ENCODE data around the gene MFRP.

MFRP gene

DNA sequence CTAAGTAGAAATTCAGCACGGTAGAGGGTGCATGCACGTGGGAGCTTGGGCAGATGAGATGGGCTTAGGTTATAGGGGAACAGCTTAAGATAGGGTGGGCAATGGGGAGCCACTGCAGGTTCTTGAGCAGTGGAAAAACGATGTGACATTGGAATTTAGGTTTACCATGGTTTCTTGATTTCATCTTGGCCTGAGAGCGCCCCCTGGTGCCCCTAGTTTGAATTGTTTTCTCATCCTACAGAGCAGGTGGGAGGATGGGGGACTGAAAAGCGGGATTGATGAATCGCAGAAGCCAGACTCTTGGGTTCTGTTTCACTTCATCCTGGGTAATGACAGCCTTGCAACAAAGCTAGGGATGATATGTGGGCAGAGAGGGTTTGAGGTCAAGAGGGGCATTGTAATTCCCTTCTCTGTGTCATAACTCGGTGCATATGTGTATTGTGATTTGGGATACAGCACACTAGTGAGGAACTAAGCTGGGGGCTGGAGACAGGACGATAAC is 22.9 kb downstream of the MFRP start:
- H3K4me1 Mint-ChIP-seq (ENCODE audit: low read depth): peaks cover 25% of the 10 kb centered on the region
- H3K27me3 Mint-ChIP-seq: peaks cover 14% of the 10 kb centered on the region
- H3K36me3 Mint-ChIP-seq (ENCODE audit: low read depth): no peaks in the 10 kb centered on the region
- no peaks in the 10 kb centered on the region for H3K9me3 Mint-ChIP-seq
- no peak overlapping the region for H3K4me3 Mint-ChIP-seq
- no peak overlapping the region for H3K27ac Mint-ChIP-seq
- peak; percentile 85 for DNase-seq

DNA sequence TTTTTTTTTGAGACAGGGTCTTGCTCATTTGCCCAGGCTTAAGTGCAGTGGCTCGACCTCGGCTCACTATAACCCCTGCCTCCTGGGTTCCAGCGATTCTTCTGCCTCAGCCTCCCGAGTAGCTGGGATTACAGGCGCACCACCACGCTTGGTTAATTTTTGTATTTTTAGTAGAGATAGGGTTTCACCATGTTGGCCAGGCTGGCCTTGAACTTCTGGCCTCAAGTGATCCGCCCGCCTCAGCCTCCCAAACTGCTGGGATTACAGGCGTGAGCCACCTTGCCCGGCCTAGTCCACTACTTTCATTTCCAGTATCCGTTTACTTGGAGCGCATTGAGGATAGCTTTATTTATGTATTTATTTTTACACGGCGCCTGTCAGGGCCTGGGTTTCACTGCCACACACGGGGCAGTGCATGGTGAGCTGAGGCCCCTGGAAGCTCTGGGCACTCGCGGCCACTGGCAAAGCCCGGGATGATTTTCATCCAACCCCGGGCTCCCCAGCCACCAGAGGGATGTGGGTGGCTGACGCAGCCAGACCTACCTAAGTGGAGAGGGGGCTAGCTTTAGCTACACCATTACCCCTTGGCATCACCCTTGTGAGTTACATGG is 23.5 kb downstream of the MFRP start:
- H3K36me3 Mint-ChIP-seq (ENCODE audit: low read depth): no peaks in the 10 kb centered on the region
- no peak overlapping the region for H3K27ac Mint-ChIP-seq
- peaks cover 18% of the 10 kb centered on the region for H3K27me3 Mint-ChIP-seq
- no peaks in the 10 kb centered on the region for H3K9me3 Mint-ChIP-seq
- peaks cover 26% of the 10 kb centered on the region for H3K4me1 Mint-ChIP-seq (ENCODE audit: low read depth)
- no peak for DNase-seq
- no peak overlapping the region for H3K4me3 Mint-ChIP-seq

DNA sequence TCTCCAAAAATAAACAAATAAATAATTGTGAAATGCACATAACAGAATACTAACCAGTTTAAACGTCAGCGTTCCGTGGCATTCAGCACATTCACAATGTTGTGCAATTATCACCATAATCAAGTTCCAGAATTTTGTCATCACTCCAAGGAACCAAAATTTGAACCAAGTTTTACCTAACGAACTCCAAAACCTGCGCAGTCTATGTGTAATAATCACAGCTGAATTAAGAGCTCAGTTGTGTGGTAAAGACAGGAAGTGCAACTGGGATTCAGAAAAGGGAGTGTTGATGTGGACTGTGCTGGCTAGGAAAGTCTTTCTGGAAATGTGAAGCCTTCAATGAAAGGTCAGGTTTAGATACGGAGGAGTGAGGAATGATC is 24.2 kb downstream of the MFRP start:
- no peak for DNase-seq
- peaks cover 25% of the 10 kb centered on the region for H3K27me3 Mint-ChIP-seq
- peaks cover 26% of the 10 kb centered on the region for H3K4me1 Mint-ChIP-seq (ENCODE audit: low read depth)
- H3K9me3 Mint-ChIP-seq: no peaks in the 10 kb centered on the region
- no peak overlapping the region for H3K4me3 Mint-ChIP-seq
- no peaks in the 10 kb centered on the region for H3K36me3 Mint-ChIP-seq (ENCODE audit: low read depth)
- H3K27ac Mint-ChIP-seq: no peak overlapping the region

DNA sequence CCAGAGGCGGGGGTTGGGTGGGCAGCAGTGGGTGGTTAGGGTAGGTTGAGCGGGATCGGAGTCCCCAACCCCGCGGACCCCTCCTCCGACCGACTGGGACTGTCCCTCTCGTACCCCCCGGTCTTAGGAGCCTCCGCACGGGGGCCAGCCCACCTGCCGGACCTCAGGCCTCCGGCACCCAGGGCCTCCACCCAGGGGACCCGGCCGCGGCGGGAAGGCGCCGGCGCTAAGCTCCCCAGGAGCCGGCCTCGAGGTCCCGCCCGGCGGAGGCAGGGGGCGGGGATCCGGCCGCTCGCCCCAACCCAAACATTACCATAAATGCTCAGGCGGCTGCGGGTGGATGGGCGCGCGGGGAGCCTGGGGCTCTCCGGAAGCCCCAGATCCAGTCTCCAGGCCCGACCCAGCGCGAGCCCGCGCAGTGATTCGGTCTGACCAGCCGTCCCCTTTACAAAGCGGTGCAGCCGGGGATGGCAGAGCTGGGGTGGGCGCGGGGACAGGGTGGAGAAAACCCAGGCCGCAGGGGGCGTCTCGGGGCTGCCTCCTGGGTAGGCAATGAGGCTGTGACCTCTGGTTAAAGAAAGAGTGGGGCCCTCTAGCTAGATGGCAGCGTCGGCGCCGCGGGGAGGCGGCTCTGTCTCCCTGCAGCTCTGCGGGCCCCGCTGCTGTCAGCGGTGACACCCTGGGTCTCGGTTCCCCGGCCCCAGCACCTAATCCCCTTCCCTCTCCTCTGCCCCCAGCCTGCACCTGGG is 25.6 kb downstream of the MFRP start:
- H3K27ac Mint-ChIP-seq: peak overlapping the region; percentile 85
- peaks cover 29% of the 10 kb centered on the region for H3K27me3 Mint-ChIP-seq
- peaks cover 29% of the 10 kb centered on the region for H3K4me1 Mint-ChIP-seq (ENCODE audit: low read depth)
- H3K4me3 Mint-ChIP-seq: peak overlapping the region; percentile 77
- no peaks in the 10 kb centered on the region for H3K9me3 Mint-ChIP-seq
- DNase-seq: peak; percentile 77
- no peaks in the 10 kb centered on the region for H3K36me3 Mint-ChIP-seq (ENCODE audit: low read depth)

DNA sequence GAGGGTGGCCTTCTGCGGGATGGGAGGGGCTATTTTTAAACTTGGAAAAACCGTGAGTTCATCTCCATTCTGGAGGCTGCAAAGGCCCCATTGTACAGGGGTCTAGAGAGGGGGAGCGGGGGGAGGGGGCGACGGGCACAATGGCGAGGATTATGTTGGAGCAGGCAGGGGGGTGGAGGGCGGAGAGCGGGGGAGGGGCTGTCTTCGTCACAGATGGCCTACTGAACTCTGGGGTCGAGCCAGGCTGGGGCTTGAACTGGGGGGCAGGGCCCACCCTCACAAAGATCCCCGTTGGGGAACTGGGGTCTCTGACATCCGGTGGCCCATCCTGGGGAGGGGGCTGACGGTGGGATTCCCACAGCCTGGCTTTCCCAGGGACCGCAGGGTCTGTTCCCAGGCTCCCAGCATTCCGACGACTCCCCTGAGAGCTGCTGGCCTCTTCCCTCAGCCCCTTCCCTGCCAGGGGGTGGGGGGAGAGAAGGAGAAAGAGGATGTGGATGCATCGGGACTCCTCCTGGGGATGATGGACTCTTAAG is 26.2 kb downstream of the MFRP start:
- H3K36me3 Mint-ChIP-seq (ENCODE audit: low read depth): no peaks in the 10 kb centered on the region
- no peaks in the 10 kb centered on the region for H3K9me3 Mint-ChIP-seq
- H3K4me1 Mint-ChIP-seq (ENCODE audit: low read depth): peaks cover 35% of the 10 kb centered on the region
- H3K27me3 Mint-ChIP-seq: peaks cover 34% of the 10 kb centered on the region
- DNase-seq: no peak
- H3K4me3 Mint-ChIP-seq: peak overlapping the region; percentile 18
- no peak overlapping the region for H3K27ac Mint-ChIP-seq

DNA sequence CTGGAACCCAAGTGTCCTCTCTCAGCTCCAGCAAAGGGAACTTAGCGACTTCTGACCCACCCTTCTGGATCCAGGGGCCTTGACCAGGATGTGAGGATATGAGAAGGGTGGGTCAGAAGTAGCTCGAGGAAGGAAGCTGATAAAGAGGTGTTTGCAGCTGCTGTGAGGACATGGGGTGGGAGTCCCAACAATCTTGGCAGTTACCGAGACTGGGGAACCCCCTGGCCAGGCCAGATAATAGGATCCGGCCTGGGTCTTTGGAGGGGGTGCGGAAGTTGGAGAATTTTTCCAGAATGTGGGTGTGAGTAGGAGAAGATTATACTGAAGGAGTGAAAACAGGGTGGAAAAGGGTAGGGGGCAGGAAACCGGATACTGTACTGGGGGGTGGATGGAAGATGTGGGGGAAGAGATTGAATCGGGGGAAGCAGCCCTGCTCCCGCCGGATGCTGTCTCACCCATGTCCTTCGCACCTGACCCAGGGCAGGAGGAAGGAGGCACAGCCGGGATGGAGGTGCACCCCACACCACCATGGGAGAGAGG is 26.7 kb downstream of the MFRP start:
- Mint-ChIP-seq H3K27ac (no peak overlapping the region), H3K4me1 (ENCODE audit: low read depth) (peaks cover 40% of the 10 kb centered on the region), H3K36me3 (ENCODE audit: low read depth) (no peaks in the 10 kb centered on the region), H3K9me3 (no peaks in the 10 kb centered on the region), H3K4me3 (peak overlapping the region; percentile 18), H3K27me3 (peaks cover 36% of the 10 kb centered on the region)
- DNase-seq: no peak

DNA sequence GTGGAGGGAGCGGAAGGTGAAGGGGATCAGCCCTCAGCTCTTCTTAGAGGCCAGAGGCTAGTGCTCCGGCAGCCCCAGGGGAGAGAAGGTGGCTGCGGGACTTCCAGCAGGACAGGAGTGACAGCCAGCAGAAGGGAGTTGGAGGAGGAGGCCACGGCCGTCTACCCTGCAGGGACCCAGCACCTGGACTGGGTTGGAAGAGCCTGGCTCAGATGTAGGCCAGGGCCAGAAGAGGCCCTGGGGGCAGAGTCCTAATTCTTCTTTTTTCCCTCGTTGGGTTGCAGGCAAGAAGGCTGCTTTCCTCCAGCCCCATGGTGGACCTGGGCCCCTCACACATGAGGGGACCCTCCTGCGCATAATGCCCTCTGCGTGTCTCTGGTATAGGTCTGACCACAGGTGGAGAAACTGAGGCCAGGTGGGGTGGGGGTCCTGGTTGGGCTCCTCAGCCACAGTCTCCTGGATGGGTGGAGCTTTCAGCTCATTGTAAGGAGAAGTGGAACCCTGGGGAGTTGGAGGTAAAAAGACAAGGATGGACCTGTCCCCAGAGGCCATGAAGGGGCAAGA is 27.3 kb downstream of the MFRP start:
- Mint-ChIP-seq H3K27ac (peak overlapping the region; percentile 42), H3K9me3 (no peaks in the 10 kb centered on the region), H3K4me1 (ENCODE audit: low read depth) (peaks cover 42% of the 10 kb centered on the region), H3K4me3 (peak overlapping the region; percentile 6), H3K27me3 (peaks cover 36% of the 10 kb centered on the region), H3K36me3 (ENCODE audit: low read depth) (no peaks in the 10 kb centered on the region)
- no peak for DNase-seq

DNA sequence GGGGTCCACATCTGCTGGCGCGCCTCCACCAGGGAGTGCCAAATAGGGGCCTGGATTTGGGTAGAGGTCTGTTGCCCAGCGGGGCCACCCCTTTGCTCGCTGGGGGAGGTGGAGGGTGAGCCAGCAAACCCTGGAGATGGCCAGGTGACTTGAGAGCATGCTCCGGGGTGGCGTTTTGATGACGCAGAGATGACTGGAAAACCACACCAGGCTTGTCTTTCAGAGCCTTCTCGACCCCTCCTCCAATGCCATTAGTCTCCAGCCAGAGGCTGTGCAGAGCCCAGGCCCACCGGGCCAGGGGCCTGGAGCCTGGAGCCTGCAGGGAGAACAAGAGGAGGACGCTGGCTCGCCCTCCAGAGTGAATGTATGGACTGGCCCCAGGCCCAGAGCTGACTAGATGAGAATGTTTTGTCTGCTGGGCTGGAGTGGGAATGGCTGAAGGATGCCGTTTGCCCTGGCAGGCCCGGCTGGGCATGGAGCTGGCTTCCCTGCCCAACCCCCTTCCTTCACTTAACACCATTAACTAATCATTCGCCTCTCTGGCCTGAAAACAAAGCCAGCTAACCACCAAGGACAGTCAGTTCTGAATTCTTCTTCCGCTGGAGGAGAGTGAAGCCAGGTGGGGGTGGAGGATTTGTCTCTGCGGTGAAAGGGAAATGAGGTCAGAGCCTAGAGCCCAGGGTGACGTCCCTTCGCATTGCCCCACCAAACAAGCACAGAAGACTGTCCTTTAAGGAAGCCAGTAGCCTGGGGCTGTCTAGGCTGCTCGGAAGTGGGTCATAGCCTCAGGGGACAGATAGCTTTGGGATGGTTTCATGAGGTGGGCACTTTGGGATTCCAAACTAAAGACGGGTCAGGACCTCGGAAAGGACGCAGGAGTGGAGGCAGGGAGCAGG is 28.0 kb downstream of the MFRP start:
- Mint-ChIP-seq H3K27me3 (peaks cover 36% of the 10 kb centered on the region), H3K36me3 (ENCODE audit: low read depth) (no peaks in the 10 kb centered on the region), H3K9me3 (no peaks in the 10 kb centered on the region), H3K27ac (peak overlapping the region; percentile 42), H3K4me3 (peak overlapping the region; percentile 6), H3K4me1 (ENCODE audit: low read depth) (peaks cover 39% of the 10 kb centered on the region)
- no peak for DNase-seq

DNA sequence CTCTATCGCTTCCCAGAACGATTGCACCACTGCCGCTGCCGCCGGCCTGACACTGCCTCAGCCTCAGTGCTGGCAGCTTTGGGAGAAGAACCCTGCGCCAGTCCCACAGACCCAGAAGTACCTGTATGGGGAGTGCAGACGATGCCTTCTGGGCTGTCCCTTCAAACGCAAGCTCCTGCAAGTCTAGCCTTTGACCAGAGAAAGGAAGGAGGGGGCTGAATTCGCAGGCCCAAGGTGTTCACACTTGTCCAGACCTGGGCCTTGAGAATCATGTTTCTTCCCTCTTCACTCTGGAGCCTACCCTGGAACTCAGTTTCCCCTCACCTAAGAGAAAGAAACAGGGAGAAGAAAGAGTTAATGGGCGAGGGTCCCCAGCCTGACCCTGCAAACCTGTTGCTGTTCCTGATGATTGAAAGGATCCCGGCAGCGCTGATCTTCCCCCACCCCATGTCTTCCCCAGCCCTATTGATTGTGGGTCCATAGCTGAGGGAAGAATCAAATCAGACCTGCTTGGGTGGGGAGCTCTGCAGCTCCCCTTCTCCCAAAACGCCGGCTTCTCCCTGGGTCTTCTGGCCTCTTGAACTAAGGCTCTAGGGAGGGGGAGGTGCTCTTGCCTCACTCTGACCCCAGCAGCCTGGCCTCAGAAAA is 28.8 kb downstream of the MFRP start:
- Mint-ChIP-seq H3K27me3 (peaks cover 36% of the 10 kb centered on the region), H3K4me3 (no peak overlapping the region), H3K4me1 (ENCODE audit: low read depth) (peaks cover 38% of the 10 kb centered on the region)

DNA sequence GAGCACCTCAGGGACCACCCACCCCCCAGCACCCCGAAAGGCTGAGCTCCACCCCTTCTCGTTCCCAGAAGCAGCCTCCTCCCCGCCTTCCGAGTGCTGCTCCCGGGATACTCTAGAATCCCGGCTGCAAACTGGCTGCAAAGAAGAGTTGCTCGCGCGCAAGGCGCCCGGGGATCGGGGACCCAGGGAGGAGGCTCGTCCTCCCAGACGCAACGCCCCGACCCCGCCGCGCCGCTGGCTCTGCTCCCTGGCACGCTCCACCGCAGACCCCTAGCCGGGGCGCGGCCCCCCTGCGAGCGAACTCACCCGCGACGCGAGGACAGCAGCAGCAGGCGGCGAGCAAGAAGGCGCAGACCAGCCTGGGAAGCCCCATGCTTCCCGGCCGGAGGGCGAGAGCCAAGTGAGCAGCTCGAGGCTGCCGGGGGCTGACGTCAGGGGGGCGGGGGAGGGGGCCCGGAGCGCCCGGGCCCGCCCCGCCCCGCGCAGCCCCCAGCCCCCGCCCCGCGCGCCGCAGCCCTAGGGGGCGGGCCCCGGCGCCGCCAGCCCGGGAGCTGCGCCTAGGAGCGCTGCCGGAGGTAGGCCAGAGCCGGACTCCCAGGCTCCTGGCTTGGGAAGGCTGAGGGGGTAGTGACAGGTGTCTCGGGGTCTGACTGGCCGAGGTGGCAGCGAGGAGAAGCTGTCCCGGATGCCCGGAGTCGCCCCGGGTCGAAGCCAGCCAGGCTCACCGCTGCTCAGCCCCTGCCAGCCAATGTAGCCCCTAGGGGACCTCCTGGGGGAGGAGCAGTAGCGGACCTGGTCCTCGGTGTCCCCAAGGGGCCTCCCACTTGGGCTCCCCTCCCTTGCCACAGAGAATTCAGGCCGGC is 29.5 kb downstream of the MFRP start, which contains the start of gene MCAM:
MCAM (minus strand) TSS at position 402 of the 863 bp plus-strand sequence; CDS start at position 373, 29 bp downstream.
- H3K27ac Mint-ChIP-seq: no peak within 1 kb of the TSS

More for the DNA sequence above, 28.8 kb downstream of the MFRP start:
- H3K36me3 Mint-ChIP-seq (ENCODE audit: low read depth): no peaks in the 10 kb centered on the region
- DNase-seq: no peak
- H3K27ac Mint-ChIP-seq: no peak overlapping the region
- H3K9me3 Mint-ChIP-seq: no peaks in the 10 kb centered on the region

DNA sequence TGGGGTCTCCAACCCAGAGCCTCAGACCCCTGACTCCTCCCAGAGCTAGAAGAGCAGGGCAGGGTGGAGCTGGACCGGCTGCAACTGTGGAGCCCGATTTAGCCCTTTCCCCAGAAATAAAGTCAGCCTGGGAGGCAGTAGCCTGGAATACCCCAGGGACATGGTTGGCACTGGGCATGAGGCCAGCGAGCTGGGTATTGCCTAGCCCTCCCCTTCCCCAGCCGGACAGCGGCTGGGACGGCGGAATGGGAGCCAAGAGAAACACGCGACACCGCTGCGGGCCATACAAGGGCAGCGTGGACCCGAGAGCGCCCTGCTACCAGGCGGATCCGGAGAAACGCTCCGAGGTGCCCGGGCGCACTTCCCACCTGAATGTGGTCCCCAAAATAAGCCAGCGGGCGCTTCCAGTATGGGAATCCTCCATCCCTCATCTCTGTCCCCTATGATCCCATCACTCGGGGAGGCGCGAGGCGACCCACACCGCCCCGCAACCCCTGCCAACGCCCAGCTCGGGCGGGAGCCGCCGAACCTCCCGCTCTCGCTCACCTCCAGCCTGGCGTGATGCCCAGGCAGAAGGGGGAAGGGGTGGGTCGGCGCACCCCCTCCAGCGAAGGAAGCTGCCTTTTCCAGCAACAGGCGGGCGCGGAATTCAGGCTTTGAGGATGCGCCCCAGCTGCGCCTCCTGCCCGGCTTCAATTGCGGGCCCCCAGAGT is 30.3 kb downstream of the MFRP start:
- peaks cover 28% of the 10 kb centered on the region for H3K4me1 Mint-ChIP-seq (ENCODE audit: low read depth)
- H3K27me3 Mint-ChIP-seq: peaks cover 36% of the 10 kb centered on the region
- H3K36me3 Mint-ChIP-seq (ENCODE audit: low read depth): no peaks in the 10 kb centered on the region
- DNase-seq: no peak
- H3K27ac Mint-ChIP-seq: no peak overlapping the region
- H3K9me3 Mint-ChIP-seq: no peaks in the 10 kb centered on the region
- H3K4me3 Mint-ChIP-seq: peak overlapping the region; percentile 75

More for the DNA sequence above, 29.5 kb downstream of the MFRP start, which contains the start of gene MCAM:
- no peaks in the 10 kb centered on the region for H3K36me3 Mint-ChIP-seq (ENCODE audit: low read depth)
- H3K4me1 Mint-ChIP-seq (ENCODE audit: low read depth): peaks cover 34% of the 10 kb centered on the region
- peaks cover 36% of the 10 kb centered on the region for H3K27me3 Mint-ChIP-seq
- DNase-seq: no peak
- peak within 1 kb of the TSS; percentile 75 for H3K4me3 Mint-ChIP-seq
- H3K9me3 Mint-ChIP-seq: no peaks in the 10 kb centered on the region

Data from activated T-cell treated with anti-CD3 and anti-CD28 coated beads, Interleukin-2, amount 50 U/mL, for 24 hours (primary cell).